ENCODE measurements around the gene TMEM233. TPM values are rescaled to one million over a fixed set of nuclear protein-coding genes. Genes with fewer than 3 reads are reported as not detected.

TMEM233 gene
- total RNA-seq, 1 donor from 2014 or later = 7.2 TPM

DNA sequence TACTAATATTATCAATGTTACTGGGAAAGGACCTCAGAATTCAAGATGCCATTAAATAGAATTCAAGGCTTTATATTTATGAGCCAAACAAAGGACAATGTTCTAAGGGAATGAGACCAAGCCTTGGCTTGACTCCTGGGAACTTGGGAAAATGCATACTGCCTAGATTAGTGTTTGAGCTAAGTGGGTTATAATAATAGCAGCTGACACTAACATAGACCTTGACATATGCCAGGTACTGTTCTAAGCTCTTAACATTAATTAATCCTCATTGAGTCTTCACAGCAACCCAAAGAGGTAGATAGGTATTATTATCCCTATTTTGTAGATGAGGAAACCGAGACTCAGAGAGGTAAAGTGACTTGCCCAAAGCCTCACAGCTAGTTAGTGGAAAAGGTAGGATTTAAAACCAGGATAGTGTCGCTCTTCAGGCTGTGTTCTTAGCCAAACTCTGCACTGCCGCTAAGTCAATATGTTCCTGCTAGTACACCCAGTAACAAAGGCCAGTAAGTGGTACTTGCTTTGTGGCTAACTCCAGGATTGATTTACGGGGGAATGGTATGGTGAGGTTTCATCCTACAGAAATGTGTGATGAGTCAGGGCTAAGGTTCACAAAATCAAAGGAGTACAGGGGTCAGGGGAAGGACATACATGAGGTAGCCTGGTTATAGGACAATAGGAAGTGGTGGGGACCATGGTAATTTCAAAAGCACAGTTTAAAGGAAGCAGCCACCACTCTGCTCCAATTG lies 38.5 kb downstream of the TMEM233 start:
- Mint-ChIP-seq H3K27ac (ENCODE audit: unreplicated experiment) (no peak overlapping the region), H3K9me3 (ENCODE audit: unreplicated experiment) (no peaks in the 10 kb centered on the region), H3K4me1 (ENCODE audit: unreplicated experiment) (no peaks in the 10 kb centered on the region), H3K27me3 (ENCODE audit: unreplicated experiment) (no peaks in the 10 kb centered on the region), H3K36me3 (ENCODE audit: low read depth, unreplicated experiment) (peaks cover 31% of the 10 kb centered on the region), H3K4me3 (ENCODE audit: unreplicated experiment) (no peak overlapping the region)
- DNase-seq (ENCODE audit: low spot score) = no peak
- TF ChIP-seq, protein P1, sequence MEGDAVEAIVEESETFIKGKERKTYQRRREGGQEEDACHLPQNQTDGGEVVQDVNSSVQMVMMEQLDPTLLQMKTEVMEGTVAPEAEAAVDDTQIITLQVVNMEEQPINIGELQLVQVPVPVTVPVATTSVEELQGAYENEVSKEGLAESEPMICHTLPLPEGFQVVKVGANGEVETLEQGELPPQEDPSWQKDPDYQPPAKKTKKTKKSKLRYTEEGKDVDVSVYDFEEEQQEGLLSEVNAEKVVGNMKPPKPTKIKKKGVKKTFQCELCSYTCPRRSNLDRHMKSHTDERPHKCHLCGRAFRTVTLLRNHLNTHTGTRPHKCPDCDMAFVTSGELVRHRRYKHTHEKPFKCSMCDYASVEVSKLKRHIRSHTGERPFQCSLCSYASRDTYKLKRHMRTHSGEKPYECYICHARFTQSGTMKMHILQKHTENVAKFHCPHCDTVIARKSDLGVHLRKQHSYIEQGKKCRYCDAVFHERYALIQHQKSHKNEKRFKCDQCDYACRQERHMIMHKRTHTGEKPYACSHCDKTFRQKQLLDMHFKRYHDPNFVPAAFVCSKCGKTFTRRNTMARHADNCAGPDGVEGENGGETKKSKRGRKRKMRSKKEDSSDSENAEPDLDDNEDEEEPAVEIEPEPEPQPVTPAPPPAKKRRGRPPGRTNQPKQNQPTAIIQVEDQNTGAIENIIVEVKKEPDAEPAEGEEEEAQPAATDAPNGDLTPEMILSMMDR (IDR thresholded peaks at IDR 0.05; ENCODE audit: unreplicated experiment) = no peak

DNA sequence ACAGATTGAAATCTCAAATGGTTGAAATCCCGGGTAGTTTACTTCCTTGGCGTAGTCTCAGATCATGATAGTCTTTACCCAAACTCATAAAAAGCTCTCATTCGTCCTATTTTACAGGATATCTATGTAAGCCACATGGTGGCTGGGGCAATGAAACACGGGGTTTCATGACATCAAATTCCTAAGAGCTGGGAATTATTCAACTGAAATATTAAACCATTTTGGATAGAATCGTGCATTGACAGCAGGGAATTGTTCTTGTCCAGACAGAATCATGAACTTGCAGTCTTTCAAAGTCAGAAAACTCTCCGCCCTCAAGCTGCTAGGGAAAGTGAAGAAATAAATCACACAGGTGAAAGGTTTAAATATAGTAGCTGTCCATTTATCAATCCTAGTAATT lies 41.2 kb downstream of the TMEM233 start:
- H3K4me3 Mint-ChIP-seq (ENCODE audit: unreplicated experiment) = no peak overlapping the region
- no peak overlapping the region for H3K27ac Mint-ChIP-seq (ENCODE audit: unreplicated experiment)
- H3K4me1 Mint-ChIP-seq (ENCODE audit: unreplicated experiment) = no peaks in the 10 kb centered on the region
- TF ChIP-seq, protein P1 (IDR thresholded peaks at IDR 0.05; ENCODE audit: unreplicated experiment) = no peak
- H3K9me3 Mint-ChIP-seq (ENCODE audit: unreplicated experiment) = no peaks in the 10 kb centered on the region
- no peak for DNase-seq (ENCODE audit: low spot score)
- no peaks in the 10 kb centered on the region for H3K27me3 Mint-ChIP-seq (ENCODE audit: unreplicated experiment)
- H3K36me3 Mint-ChIP-seq (ENCODE audit: low read depth, unreplicated experiment) = peaks cover 21% of the 10 kb centered on the region

DNA sequence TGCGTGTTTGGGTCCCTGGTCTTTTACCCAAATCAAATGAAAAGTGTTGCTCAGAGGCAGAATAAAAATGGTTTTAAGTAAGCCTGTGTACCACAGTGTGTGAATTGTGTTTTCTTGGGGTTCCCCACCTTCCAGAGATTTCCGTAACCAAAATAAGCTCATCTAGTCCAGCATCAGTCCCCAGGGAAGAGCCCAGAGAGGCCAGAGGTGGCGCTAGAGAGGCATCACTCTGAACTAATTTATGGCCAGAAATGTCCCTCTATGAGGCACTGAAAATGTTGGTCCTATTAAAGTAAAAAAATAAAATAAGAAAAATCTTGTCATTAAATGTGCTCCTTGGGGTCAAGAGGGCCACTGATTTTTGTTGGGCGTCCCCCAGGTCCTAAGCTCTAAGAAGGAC lies 49.4 kb downstream of the TMEM233 start:
- H3K9me3 Mint-ChIP-seq (ENCODE audit: unreplicated experiment) = no peaks in the 10 kb centered on the region
- TF ChIP-seq, protein P1 (IDR thresholded peaks at IDR 0.05; ENCODE audit: unreplicated experiment) = peak; percentile 57
- no peaks in the 10 kb centered on the region for H3K4me1 Mint-ChIP-seq (ENCODE audit: unreplicated experiment)
- no peak overlapping the region for H3K4me3 Mint-ChIP-seq (ENCODE audit: unreplicated experiment)
- DNase-seq (ENCODE audit: low spot score) = peak; percentile 32
- no peak overlapping the region for H3K27ac Mint-ChIP-seq (ENCODE audit: unreplicated experiment)
- H3K36me3 Mint-ChIP-seq (ENCODE audit: low read depth, unreplicated experiment) = peaks cover 9% of the 10 kb centered on the region
- H3K27me3 Mint-ChIP-seq (ENCODE audit: unreplicated experiment) = no peaks in the 10 kb centered on the region

DNA sequence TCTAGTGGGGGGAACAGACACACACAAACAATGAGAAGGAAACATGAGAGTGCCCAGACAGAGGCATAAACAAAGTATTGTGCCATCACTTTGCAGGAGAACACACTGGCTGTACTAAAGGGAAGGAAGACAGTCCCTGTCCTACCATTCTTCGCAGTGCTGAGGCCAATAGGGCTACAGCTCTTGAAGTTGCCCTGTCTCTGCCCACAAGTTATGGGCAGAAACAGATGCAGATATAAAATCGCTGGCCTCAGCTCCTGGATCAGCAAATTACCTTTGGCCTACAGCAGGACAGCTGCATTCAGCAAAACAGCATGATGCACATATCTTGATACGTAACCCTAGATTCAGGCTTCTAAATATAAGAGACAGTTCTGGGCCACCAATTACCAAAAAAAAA lies 51.4 kb downstream of the TMEM233 start:
- no peak for DNase-seq (ENCODE audit: low spot score)
- H3K9me3 Mint-ChIP-seq (ENCODE audit: unreplicated experiment) = no peaks in the 10 kb centered on the region
- H3K36me3 Mint-ChIP-seq (ENCODE audit: low read depth, unreplicated experiment) = peaks cover 9% of the 10 kb centered on the region
- TF ChIP-seq, protein P1 (IDR thresholded peaks at IDR 0.05; ENCODE audit: unreplicated experiment) = no peak
- no peak overlapping the region for H3K4me3 Mint-ChIP-seq (ENCODE audit: unreplicated experiment)
- H3K4me1 Mint-ChIP-seq (ENCODE audit: unreplicated experiment) = no peaks in the 10 kb centered on the region
- no peaks in the 10 kb centered on the region for H3K27me3 Mint-ChIP-seq (ENCODE audit: unreplicated experiment)
- no peak overlapping the region for H3K27ac Mint-ChIP-seq (ENCODE audit: unreplicated experiment)

DNA sequence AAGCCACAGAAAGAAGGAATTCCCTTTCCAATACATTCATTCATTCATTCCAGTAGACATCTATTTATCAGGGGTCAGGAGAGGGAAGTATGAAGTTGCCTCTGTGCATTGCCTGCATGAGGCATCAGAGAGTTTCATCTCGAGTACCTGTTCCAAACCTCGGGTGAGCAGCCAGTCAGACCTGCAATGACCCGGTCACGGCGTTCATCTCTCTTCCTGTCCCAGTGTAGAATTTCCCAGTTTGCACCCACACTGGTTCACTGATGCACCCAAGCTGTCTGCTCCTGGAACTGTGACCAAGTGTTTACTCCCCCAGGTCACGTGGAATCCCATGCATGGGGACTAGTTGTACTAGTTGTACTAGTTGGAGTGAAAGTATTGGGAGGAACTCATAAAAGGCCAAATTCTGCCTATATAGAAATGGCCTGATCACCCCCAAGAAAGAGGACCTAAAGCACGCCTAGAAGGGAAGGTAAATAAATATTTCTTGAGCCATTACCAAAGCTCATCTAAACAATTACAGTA lies 52.0 kb downstream of the TMEM233 start:
- H3K27me3 Mint-ChIP-seq (ENCODE audit: unreplicated experiment) = no peaks in the 10 kb centered on the region
- H3K4me3 Mint-ChIP-seq (ENCODE audit: unreplicated experiment) = no peak overlapping the region
- H3K27ac Mint-ChIP-seq (ENCODE audit: unreplicated experiment) = no peak overlapping the region
- H3K4me1 Mint-ChIP-seq (ENCODE audit: unreplicated experiment) = no peaks in the 10 kb centered on the region
- no peak for DNase-seq (ENCODE audit: low spot score)
- no peaks in the 10 kb centered on the region for H3K9me3 Mint-ChIP-seq (ENCODE audit: unreplicated experiment)
- peaks cover 7% of the 10 kb centered on the region for H3K36me3 Mint-ChIP-seq (ENCODE audit: low read depth, unreplicated experiment)
- TF ChIP-seq, protein P1 (IDR thresholded peaks at IDR 0.05; ENCODE audit: unreplicated experiment) = no peak
